Inferior parietal cortex (tissue), 1 donor: ENCODE results near the gene BCAS1.
"Not testable (repeated sequence)": the region's sequence is repeated elsewhere in the genome, so short reads cannot be mapped to it uniquely, and the experiment has no call there.

Experiments used
- DNase-seq: peaks from one replicate; pipeline ENCODE4 v3.0.0-alpha.2; 2016; ENCODE audit errors: extremely low spot score

Gene BCAS1

GRCh38 chr20:54019585-54019984 is 50.8 kb downstream of the BCAS1 start:
- DNase-seq = no peak

- no peak for DNase-seq
These were observed 51.3 kb downstream of the BCAS1 start for GRCh38 chr20:54019127-54019526.

GRCh38 chr20:54017846-54018245 is 52.5 kb downstream of the BCAS1 start:
- DNase-seq = no peak

GRCh38 chr20:54015496-54015895 is 54.9 kb downstream of the BCAS1 start:
- DNase-seq = no peak

GRCh38 chr20:54014293-54014926 is 56.0 kb downstream of the BCAS1 start:
- no peak for DNase-seq

- no peak for DNase-seq
These were observed 56.9 kb downstream of the BCAS1 start for GRCh38 chr20:54013471-54013870.

- no peak for DNase-seq
These were observed 59.0 kb downstream of the BCAS1 start for GRCh38 chr20:54011346-54011745.

GRCh38 chr20:54006216-54006615 is 64.2 kb downstream of the BCAS1 start:
- DNase-seq = not testable (repeated sequence)

- no peak for DNase-seq
These were observed 64.9 kb downstream of the BCAS1 start for GRCh38 chr20:54005524-54005923.

GRCh38 chr20:54004445-54004844 is 65.9 kb downstream of the BCAS1 start:
- no peak for DNase-seq

- DNase-seq = no peak
These were observed 67.7 kb downstream of the BCAS1 start for GRCh38 chr20:54002741-54003140.

- DNase-seq = no peak
These were observed 68.3 kb downstream of the BCAS1 start for GRCh38 chr20:54002056-54002575.

- DNase-seq = no peak
These were observed 69.5 kb downstream of the BCAS1 start for GRCh38 chr20:54000914-54001313.

- DNase-seq = no peak
These were observed 70.1 kb downstream of the BCAS1 start for GRCh38 chr20:54000262-54000661.

- DNase-seq = no peak
These were observed 71.3 kb downstream of the BCAS1 start for GRCh38 chr20:53999077-53999476.

- no peak for DNase-seq
These were observed 73.6 kb downstream of the BCAS1 start for GRCh38 chr20:53996584-53997486.

GRCh38 chr20:53995949-53996348 is 74.4 kb downstream of the BCAS1 start:
- DNase-seq = no peak

- no peak for DNase-seq
These were observed 76.3 kb downstream of the BCAS1 start for GRCh38 chr20:53994088-53994487.

- DNase-seq = no peak
These were observed 77.1 kb downstream of the BCAS1 start for GRCh38 chr20:53993310-53993709.

- DNase-seq = no peak
These were observed 79.5 kb downstream of the BCAS1 start for GRCh38 chr20:53990768-53991450.

- DNase-seq = no peak
These were observed 80.4 kb downstream of the BCAS1 start for GRCh38 chr20:53990003-53990402.

GRCh38 chr20:53989401-53989800 is 81.0 kb downstream of the BCAS1 start:
- no peak for DNase-seq
